WTC11 (cell line): ENCODE data around the gene PIAS3. TPM values are rescaled to one million over a fixed set of nuclear protein-coding genes. Genes with fewer than 3 reads are reported as not detected.
"Not testable (repeated sequence)": the region's sequence is repeated elsewhere in the genome, so short reads cannot be mapped to it uniquely, and the experiment has no call there.

ENCODE experiments used
- ATAC-seq: fragments of 200-7000 bp; cut with Tn5 transposase; 2 replicates; pipeline ENCODE4 v1.10.0; 2021; ENCODE audit warnings: mild to moderate bottlenecking, moderate library complexity
- CTCF ChIA-PET: fragments of 300-600 bp; sonication (Branson Sonifier 250); formaldehyde crosslinking; loops from one replicate; lab custom pipeline; 2021; ENCODE audit warnings: antibody characterized with exemption; lab: Charles Lee
- POLR2A ChIA-PET: fragments of 350-600 bp; sonication (Branson Sonifier 250); formaldehyde crosslinking; loops from one replicate; lab custom pipeline; 2021; ENCODE audit warnings: antibody characterized with exemption; lab: Charles Lee
- DNase-seq: peaks from one replicate; pipeline ENCODE4 v3.0.0; 2021; ENCODE audit warnings: low spot score
- H3K27ac Mint-ChIP-seq: 2 replicates; pipeline ENCODE4 v1.8.0; 2021; ENCODE audit warnings: mixed read lengths
- H3K27me3 Mint-ChIP-seq: 2 replicates; pipeline ENCODE4 v1.8.0; 2021; ENCODE audit warnings: low read depth, mild to moderate bottlenecking, moderate library complexity, mixed read lengths
- H3K36me3 Mint-ChIP-seq: 2 replicates; pipeline ENCODE4 v1.8.0; 2021; ENCODE audit warnings: mixed read lengths
- H3K4me1 Mint-ChIP-seq: 2 replicates; pipeline ENCODE4 v1.8.0; 2022; ENCODE audit warnings: mixed read lengths
- H3K4me3 Mint-ChIP-seq: 2 replicates; pipeline ENCODE4 v1.8.0; 2021; ENCODE audit warnings: mild to moderate bottlenecking, moderate library complexity, mixed read lengths
- H3K9me3 Mint-ChIP-seq: 2 replicates; pipeline ENCODE4 v1.8.0; 2021; ENCODE audit warnings: mixed read lengths
- ARID4B ChIP-seq: sonication (generic); formaldehyde crosslinking; IDR thresholded peaks from 2 replicates; pipeline ENCODE4 v1.8.0; 2023; ENCODE audit warnings: missing genetic modification reagents, mild to moderate bottlenecking, borderline replicate concordance
- ATF6 ChIP-seq: sonication (generic); formaldehyde crosslinking; IDR thresholded peaks from 2 replicates; pipeline ENCODE4 v1.8.1; 2023; ENCODE audit warnings: mild to moderate bottlenecking, missing genetic modification reagents
- CDX4 ChIP-seq: fragments of 250-450 bp; sonication (Bioruptor Pico); IDR thresholded peaks from 2 replicates; pipeline ENCODE4 v1.9.0; 2021; ENCODE audit warnings: moderate library complexity, mild to moderate bottlenecking, inconsistent platforms, borderline replicate concordance
- ETV6 ChIP-seq: sonication (generic); formaldehyde crosslinking; IDR thresholded peaks from 2 replicates; pipeline ENCODE4 v1.8.1; 2022; ENCODE audit warnings: mild to moderate bottlenecking, missing genetic modification reagents
- FOXJ3 ChIP-seq: sonication (generic); formaldehyde crosslinking; IDR thresholded peaks from 2 replicates; pipeline ENCODE4 v1.9.0; 2021; ENCODE audit warnings: missing genetic modification reagents, mild to moderate bottlenecking, borderline replicate concordance
- MXD4 ChIP-seq: fragments of 250-450 bp; sonication (Bioruptor Pico); IDR thresholded peaks from 2 replicates; pipeline ENCODE4 v1.8.0; 2021; ENCODE audit warnings: mild to moderate bottlenecking, moderate library complexity, borderline replicate concordance
- NFYB ChIP-seq: sonication (generic); formaldehyde crosslinking; conservative IDR thresholded peaks from 2 replicates; pipeline ENCODE4 v1.8.0; 2022; ENCODE audit warnings: low read depth, missing genetic modification reagents
- NR1H2 ChIP-seq: sonication (generic); formaldehyde crosslinking; IDR thresholded peaks from 2 replicates; pipeline ENCODE4 v1.9.0; 2021; ENCODE audit warnings: mild to moderate bottlenecking, moderate library complexity, missing genetic modification reagents
- SMAD3 ChIP-seq: sonication (generic); formaldehyde crosslinking; IDR thresholded peaks from 2 replicates; pipeline ENCODE4 v1.8.0; 2022; ENCODE audit warnings: missing genetic modification reagents, mild to moderate bottlenecking, borderline replicate concordance
- SMAD4 ChIP-seq: sonication (generic); formaldehyde crosslinking; IDR thresholded peaks from 2 replicates; pipeline ENCODE4 v1.8.0; 2022; ENCODE audit warnings: mild to moderate bottlenecking, missing genetic modification reagents
- SOX15 ChIP-seq: fragments of 250-450 bp; sonication (Bioruptor Pico); IDR thresholded peaks from 2 replicates; pipeline ENCODE4 v1.9.0; 2021; ENCODE audit warnings: mild to moderate bottlenecking
- TEAD4 ChIP-seq: sonication (generic); formaldehyde crosslinking; IDR thresholded peaks from 2 replicates; pipeline ENCODE4 v1.8.0; 2022; ENCODE audit warnings: mild to moderate bottlenecking, missing genetic modification reagents
- USF1 ChIP-seq: sonication (generic); formaldehyde crosslinking; IDR thresholded peaks from 2 replicates; pipeline ENCODE4 v1.8.0; 2022; ENCODE audit warnings: mild to moderate bottlenecking, missing genetic modification reagents
- ZBTB21 ChIP-seq: sonication (generic); formaldehyde crosslinking; IDR thresholded peaks from 2 replicates; pipeline ENCODE4 v1.8.1; 2023; ENCODE audit warnings: mild to moderate bottlenecking, missing genetic modification reagents, borderline replicate concordance
- ZBTB43 ChIP-seq: sonication (generic); formaldehyde crosslinking; IDR thresholded peaks from 2 replicates; pipeline ENCODE4 v1.8.1; 2023; ENCODE audit warnings: mild to moderate bottlenecking, missing genetic modification reagents
- ZNF121 ChIP-seq: sonication (generic); formaldehyde crosslinking; IDR thresholded peaks from 2 replicates; pipeline ENCODE4 v1.8.0; 2023; ENCODE audit warnings: missing genetic modification reagents
- ZNF219 ChIP-seq: sonication (generic); formaldehyde crosslinking; IDR thresholded peaks from 2 replicates; pipeline ENCODE4 v1.8.0; 2023; ENCODE audit warnings: missing genetic modification reagents, mild to moderate bottlenecking, borderline replicate concordance
- ZNF423 ChIP-seq: fragments of 250-450 bp; sonication (Bioruptor Pico); IDR thresholded peaks from 2 replicates; pipeline ENCODE4 v2.1.2; 2022; ENCODE audit warnings: mild to moderate bottlenecking, moderate library complexity
- ZNF425 ChIP-seq: fragments of 250-450 bp; sonication (Bioruptor Pico); conservative IDR thresholded peaks from 2 replicates; pipeline ENCODE4 v1.9.0; 2021; ENCODE audit warnings: mild to moderate bottlenecking
- ZNF671 ChIP-seq: fragments of 250-450 bp; sonication (Bioruptor Pico); IDR thresholded peaks from 2 replicates; pipeline ENCODE4 v1.8.0; 2021; ENCODE audit warnings: mild to moderate bottlenecking
- total RNA-seq: library from RNA; stranded (reverse); gene quantifications from 3 replicates; pipeline ENCODE4 v1.2.3, GENCODE V29; 2021

PIAS3 gene
- total RNA-seq, 1 experiment from 2014 or later: 44.9 TPM

- H3K4me3 Mint-ChIP-seq, ATAC-seq, DNase-seq, H3K4me1 Mint-ChIP-seq, H3K27me3 Mint-ChIP-seq, H3K27ac Mint-ChIP-seq, H3K9me3 Mint-ChIP-seq: not testable (repeated sequence)
- H3K36me3 Mint-ChIP-seq: peaks cover 69% of the 10 kb centered on the region
- CTCF ChIA-PET: interaction anchor here (5.7 kb wide), 1 partner anchor 14 kb away, joined by 24 read pairs; the partner anchor contains the start of gene NUDT17
- POLR2A ChIA-PET: interaction anchor here (0.5 to 1.2 kb wide), 2 partner anchors 14 to 15 kb away, joined by 3 to 5 read pairs; partner anchors contain the start of gene NUDT17
- TF ChIP-seq ZNF121 (CRISPR knock-in tag): peak; percentile 79
Measured at GRCh38 chr1:145830810-145831209, 28.1 kb downstream of the PIAS3 start.

- ChIA-PET CTCF (interaction anchor here (5.7 kb wide), 1 partner anchor 16 kb away, joined by 24 read pairs; the partner anchor contains the start of gene NUDT17), POLR2A (no interaction called here)
- DNase-seq (no peak), ATAC-seq (no peak)
- H3K4me3 Mint-ChIP-seq: no peak overlapping the region
- H3K27ac Mint-ChIP-seq: no peak overlapping the region
- no peaks in the 10 kb centered on the region for H3K9me3 Mint-ChIP-seq
- peaks cover 63% of the 10 kb centered on the region for H3K36me3 Mint-ChIP-seq
- TF ChIP-seq ZNF423 (CRISPR knock-in tag): no peak
- TF ChIP-seq ARID4B (CRISPR knock-in tag): no peak
- no peak for TF ChIP-seq FOXJ3 (CRISPR knock-in tag)
- TF ChIP-seq SMAD3 (CRISPR knock-in tag): no peak
- no peak for TF ChIP-seq NFYB
- no peak for TF ChIP-seq ATF6 (CRISPR knock-in tag)
- TF ChIP-seq ZBTB21: no peak
- TF ChIP-seq ZNF219: no peak
- no peak for TF ChIP-seq TEAD4 (CRISPR knock-in tag)
- peaks cover 5% of the 10 kb centered on the region for H3K4me1 Mint-ChIP-seq
- H3K27me3 Mint-ChIP-seq: no peaks in the 10 kb centered on the region
Measured at GRCh38 chr1:145828367-145829026, 30.4 kb downstream of the PIAS3 start.

GRCh38 chr1:145827966-145828365, 30.9 kb downstream of the PIAS3 start:
- Mint-ChIP-seq H3K36me3 (peaks cover 58% of the 10 kb centered on the region), H3K9me3 (no peaks in the 10 kb centered on the region), H3K4me1 (peaks cover 5% of the 10 kb centered on the region), H3K4me3 (no peak overlapping the region), H3K27me3 (no peaks in the 10 kb centered on the region), H3K27ac (no peak overlapping the region)
- CTCF ChIA-PET: interaction anchor here (5.7 kb wide), 1 partner anchor 17 kb away, joined by 24 read pairs; the partner anchor contains the start of gene NUDT17
- DNase-seq (no peak), ATAC-seq (no peak)
- POLR2A ChIA-PET: no interaction called here
- TF ChIP-seq SMAD4 (CRISPR knock-in tag) (no peak), ZNF425 (CRISPR knock-in tag) (no peak), NR1H2 (no peak), ZNF671 (CRISPR knock-in tag) (no peak), SOX15 (CRISPR knock-in tag) (no peak), MXD4 (CRISPR knock-in tag) (no peak), ETV6 (CRISPR knock-in tag) (no peak), USF1 (CRISPR knock-in tag) (no peak), CDX4 (CRISPR knock-in tag) (no peak), ZBTB43 (no peak)
